GM19455 (cell line): ENCODE data around the gene ENPP1.

Experiments used
- ATAC-seq: cut with Tn5 transposase; IDR thresholded peaks from one replicate; pipeline ENCODE4 v1.9.1; 2021; ENCODE audit not compliant: unreplicated experiment

ENPP1 gene

DNA sequence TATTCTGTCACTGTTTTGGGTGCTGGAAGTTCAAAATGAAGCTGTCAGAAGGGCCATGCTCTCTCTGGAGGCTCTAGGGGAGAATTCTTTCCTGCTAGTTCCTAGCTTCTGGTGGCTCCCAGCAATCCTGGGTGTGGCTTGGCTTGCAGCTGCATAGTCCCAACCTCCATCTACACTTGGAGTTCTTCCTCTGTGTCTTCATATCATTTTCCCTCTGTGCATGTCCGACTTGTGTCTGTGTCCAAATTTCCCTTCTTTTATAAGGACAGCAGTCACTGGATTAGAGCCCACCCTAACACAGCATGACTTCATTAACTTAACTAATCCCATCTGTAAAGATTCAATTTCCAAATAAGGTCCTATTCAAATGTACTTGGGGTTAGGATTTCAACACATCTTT lies 23.3 kb upstream of the ENPP1 start:
- ATAC-seq, result no peak

DNA sequence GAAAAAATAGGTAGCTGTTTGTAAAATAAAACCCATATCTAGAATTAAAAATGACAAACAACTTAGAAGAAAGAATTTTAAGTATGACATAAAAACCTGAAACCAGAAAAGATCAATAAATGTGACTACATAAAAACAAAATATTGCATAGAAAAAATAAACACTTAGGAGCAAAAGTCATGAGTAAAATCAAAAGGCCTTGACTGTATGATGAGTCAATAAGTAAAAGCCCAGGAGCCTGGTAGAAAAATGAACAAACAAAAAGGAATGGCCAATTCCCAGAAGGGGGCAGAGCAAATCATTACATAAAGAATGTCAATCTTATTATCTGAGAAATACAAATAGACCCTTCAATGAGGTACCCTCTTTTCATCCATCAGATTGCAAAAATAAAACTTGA lies 20.7 kb upstream of the ENPP1 start:
- no peak for ATAC-seq

DNA sequence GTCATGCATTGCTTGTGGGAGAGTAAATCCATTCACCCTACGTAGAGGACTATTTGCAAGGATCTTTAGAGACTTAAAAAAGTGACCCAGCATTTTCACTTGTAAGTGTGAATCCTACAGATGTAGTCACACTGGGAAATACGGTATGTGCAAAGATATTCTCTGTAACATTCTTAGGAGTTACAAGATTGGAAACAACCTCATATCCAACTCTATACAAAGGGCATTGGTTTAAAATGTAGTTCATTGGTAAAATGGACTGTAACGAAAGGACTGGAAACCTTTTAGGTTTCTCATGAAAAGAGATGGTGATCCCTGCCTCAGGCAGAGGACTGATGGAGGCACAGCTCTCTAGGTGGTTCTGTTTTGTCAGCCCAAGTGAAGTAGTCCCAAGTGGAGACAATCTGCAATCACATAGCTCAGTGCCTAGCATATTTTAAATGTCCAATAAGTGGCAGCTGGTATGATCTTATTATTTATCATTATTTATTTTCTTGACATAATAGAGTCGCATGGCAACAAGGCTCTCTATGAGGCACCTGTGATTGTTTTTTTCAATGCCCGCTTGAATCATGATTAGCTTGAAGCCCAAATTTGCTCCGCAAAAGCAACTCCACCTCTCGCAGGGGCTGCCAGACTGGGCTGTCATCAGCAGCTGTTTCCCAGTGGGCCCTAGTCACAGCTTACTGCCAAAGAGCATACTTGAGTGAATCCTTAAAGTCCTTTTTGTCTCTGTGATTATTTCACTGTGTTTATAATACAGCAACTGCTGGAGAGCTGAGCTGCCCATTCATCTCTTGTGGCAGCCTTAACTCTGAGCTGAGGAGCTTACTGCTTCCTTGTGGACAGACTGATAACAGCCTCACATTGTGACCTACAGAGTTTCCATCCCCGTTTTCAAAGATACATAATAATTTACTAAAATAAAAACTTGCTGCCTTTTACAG lies 19.8 kb upstream of the ENPP1 start:
- ATAC-seq, result no peak

DNA sequence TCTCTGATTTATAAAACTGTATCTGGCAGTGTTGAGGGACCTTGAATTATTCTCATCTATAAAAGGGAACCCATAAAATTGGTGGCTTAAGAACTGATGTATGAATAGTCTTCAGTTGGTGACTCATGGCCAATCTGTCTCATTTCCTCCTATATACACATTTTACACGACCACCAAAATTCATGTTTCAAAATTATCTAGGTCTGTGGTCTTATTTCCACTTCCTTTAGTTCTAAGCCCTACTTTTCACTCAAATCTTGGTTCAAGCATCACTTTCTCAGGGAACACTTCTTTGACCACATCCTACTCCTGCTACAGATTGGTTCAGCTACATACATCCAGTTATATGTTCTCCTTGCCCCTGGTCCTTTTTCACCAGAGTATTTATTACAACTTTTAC lies 18.6 kb upstream of the ENPP1 start:
- ATAC-seq, result no peak

DNA sequence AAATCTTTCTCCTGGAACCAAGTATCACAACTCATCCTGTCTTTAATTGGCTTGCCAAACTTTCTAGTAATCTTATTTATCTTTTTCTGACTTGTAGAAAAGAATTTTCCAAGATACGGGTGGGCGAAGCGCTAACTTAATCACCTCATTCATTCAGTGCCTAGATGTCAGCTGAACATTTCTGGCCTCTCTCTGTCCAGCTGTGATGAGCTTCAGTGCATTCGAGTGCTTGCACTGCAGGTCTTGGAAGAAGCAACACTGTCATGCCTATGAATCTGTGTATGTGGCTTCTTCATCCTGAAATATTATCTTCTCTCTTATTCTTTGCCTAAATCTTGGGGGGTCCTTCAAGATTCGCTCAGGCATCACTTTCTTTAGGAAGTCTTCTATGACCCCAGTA lies 16.3 kb upstream of the ENPP1 start:
- no peak for ATAC-seq

DNA sequence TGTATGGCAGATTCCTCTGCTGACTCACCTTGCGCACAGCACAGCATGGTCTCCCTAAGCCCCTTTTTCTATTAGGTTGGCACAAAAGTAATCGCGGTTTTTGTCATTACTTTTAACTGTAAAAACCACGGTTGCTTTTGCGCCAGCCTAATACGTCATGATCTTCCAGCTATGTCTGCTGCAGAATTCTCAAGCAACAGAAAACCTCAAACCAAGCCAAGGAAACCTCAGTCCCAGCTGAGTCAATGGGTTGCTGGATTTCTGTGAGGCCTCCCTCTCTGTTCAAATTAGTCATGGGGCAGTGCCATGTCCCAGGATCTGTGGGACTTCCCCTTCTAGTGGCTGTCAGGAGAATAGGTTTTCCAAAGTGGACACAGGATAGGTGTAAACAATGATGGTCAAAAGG lies 15.7 kb upstream of the ENPP1 start:
- ATAC-seq, result no peak

DNA sequence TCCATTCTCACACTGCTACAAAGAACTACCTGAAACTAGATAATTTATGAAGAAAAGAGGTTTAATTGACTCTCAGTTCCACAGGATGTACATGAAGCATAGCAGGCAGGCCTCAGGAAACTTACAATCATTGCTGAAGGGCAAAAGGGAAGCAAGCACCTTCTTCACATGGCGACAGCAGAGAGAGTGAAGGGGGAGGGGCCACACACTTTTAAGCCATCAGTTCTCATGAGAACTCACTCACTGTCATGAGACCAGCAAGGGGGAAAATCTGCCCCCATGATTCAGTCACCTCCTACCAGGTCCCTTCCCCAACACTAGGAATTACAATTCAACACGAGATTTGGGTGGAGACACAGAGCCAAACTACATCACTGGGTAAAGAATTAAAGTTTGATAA lies 12.5 kb upstream of the ENPP1 start:
- ATAC-seq, result no peak

DNA sequence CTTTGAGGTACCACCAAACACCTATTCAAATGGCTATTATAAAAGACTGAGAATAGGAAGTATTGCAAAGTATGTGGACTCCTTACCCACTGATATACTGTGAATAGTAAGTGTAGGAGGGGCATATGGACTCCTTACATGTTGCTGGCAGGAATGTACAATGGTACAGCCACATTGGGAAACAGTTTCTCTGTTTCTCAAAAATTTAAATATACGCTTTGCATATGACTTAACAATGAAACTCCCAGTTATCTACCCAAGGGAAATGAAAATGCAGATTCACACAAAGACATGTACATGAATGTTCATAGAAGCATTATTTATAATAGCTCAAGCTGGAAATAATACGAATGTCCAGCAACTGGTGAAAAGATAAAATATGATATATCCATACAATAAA lies 5.5 kb upstream of the ENPP1 start:
- no peak for ATAC-seq

DNA sequence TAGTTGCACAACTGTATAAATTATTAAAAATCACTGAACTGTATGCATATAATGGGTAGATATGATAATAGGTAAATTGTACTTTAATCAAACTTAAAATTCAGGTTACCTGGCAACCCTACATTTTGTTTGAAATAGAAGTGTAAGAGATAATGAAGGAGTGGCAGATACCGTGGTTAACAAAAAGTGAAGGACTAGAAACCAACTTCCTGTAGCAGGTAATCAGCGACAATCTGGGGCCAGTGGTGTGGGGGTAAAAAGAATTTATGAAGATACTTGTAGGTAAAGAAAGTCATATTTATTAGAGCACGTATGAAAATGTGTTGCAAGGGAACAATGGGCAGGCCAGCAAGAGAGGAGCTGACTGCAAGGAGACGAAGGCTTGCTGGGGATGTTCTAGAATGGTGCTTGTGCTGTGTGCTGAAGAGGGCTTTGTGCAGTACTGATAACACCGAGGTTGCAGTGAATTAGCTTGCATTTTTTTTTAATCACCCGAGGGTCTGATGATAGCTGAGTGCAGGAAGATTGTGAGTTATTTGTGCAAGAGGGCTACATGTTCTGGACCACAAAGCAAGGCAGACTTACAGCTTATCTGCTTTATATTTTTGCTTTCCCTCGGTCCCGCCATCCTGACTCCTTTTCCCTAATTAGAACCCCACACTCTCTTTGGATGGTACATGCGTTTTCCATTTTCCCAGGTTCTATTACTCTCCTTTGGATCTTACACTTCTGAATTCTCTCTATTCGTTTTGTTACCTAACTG lies 4.6 kb upstream of the ENPP1 start:
- ATAC-seq, result no peak

DNA sequence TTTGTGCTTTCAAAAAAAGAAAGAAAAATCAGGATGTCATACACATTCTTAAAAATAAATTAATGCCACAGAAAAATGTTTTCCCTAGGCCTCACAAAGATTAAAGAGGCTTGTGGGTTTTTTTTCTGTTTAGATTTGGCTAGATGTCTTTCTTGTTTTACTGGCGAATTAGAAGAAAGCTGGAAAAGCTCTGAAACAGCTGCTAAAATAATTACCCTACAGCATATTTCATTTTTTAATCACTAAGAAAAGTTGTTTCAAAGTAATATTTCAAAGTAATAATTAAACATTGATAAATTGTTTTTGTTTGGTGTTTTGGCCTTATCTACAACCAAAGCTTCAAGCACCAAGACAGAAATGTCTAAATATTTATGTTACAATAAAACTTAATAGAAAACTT lies 3.7 kb upstream of the ENPP1 start:
- ATAC-seq, result no peak

DNA sequence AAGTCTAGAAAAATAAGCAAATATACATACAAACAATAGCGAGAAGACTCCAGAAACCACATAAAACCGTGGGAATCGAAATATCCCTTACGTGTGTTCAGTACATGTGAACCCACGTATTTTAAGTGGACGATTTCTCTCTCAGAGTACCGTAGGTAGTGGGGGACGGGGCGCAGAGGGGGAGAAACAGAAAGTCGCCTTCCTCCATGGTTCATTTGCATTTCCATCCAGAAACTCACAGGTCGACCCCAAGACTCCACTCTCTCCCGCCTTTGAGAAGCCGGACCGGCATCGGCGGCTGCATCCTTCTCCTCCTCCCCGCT lies 538 bp upstream of the ENPP1 start:
- ATAC-seq, result no peak

DNA sequence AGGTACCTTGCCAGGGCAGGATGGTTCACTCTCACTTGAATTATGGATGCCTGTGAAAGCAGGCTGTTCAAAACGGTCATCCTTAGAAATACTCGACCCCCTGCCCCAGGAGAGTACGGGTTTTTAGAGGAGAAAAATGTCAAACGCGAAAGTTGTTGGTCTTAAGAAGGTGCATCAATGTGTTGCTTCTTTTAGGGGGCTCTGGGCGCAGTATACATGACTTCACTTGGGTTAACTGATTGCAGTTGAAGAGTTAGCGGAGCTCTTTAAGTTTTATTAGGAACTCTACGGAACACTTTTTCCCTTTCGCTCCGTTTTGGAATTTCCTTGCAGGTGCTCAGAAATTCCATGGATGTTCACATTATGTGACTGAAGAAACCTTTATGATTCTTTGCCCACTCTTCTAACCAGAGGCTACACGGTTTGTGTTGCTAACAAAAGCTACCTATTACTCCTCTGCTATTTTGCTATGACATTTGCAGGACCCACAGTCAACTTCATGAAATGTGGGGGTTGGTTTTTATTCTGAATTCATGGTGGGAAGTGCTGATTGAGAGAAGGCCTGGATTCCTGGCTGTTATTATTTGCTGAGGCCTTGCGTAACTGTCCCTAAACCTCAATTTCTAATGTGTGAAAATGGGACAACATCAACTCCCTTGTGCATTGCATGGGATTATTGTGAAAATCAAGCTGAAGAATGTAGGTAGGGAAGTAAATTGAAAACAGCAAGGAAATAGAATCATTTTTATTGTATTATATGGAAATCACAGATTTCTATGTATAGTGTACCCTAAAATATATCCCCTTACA lies 845 bp downstream of the ENPP1 start:
- no peak for ATAC-seq

DNA sequence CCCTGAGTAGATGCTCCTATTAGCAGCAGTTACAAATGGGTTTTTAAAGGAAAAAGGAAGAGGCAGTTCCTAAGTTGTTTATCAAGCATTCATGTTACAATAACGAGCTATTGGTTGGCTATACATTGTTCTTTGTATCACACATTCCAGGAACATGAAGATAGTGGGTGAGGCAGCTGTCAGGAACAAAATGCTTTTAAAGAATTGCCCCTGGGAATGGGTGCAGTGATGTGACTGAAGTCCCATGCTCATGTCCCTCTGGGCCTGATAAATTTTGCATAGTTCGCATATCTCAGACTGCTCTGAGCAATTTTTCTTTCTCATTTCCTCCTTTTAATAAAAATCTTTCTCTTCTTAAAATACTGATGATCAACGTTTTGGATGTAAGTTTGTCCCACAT lies 3.7 kb downstream of the ENPP1 start:
- no peak for ATAC-seq

DNA sequence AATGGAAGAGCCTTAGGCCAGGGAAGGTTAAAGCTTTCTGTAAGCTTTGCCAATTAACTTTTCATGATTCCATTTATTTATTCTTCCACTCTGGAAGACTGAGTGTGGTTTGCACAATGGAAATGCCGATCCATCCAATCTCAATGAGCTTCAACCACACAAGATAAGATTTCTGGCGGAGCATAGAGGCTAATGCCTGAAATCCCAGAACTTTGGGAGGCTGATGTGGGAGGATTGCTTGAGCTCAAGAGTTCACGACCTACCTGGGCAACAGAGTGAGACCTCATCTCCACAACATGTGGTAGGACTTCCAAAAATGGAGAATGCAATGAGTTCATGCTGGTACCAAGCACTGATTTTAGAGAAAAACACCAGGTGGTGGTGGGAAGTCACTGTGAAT lies 6.2 kb downstream of the ENPP1 start:
- no peak for ATAC-seq

DNA sequence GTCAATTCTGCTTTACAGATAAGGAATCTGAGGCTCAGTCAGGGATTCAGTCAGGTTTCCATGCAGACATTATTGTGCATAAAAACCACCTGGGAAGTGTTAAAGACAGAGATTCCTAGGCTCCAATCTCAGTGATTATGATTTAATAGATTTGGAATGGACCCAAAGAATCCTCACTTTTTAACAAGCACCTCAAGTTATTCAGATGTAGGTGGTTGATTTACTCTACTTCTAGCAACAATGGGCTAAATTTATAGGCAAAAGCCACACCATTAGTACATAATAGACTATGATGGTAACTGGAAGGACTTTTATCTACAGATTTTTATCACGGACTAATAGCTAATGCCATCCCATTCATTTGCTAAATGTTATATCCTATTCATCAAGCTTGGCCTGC lies 9.0 kb downstream of the ENPP1 start:
- no peak for ATAC-seq

DNA sequence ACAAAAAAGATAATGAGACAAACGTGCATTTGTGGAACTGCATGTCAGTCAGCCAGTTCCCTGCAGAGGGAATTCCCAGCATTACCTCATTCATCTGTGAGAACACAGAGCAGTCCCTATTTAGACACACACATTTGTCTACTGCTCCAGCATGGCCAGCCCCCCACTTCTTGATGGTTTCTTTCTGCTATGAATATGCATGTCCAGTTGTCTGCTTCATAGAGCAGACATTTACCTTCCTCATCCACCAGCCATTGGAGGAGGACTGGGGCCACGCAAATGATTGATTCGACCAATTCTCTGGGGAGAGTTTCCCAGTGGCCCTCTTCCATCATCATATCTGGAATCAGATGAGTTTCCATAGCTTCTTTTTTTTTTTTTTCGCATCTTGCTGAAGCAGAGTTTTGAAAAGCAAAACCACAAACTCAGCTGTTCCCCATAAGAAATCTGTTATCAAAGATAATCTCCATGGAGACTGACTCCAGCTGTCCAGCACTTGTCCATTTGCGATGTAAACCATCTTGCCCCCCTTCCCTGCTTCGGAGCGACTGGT lies 11.8 kb downstream of the ENPP1 start:
- no peak for ATAC-seq

DNA sequence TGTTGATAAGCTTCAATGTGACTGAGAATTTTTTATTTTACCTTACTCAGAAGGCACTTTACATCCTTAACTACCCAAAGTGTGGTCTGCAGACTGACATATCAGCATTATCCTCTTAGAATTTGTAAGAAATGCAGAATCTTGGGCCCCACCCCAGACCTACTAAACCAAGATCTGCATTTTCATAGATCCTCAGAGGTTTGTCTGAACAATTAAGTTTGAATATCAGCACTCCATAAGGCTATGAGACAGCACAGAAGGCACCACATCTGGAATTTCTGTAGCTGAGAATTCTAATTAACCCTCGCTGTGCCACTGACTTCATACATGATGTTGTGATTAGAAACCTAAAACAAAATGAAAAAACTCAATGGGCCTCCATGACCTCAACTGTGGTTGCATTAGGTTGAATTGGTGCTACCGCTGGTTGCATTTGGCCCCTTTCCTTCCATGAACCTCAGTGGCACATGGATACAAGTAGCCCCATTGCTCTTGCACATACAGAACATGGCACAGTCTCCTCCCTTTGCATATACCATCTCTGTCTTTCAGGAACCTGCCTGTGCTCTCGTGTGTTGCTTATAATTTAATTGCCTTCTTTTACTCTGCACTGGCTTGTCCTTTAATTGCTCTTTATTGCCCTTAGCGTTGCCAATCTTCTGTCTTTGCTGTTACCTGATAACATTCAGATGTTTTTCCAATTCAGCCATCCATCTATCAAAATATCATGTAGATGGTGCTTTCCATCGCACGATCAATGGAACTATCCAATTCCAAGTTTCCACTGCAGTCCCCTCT lies 13.4 kb downstream of the ENPP1 start:
- no peak for ATAC-seq

DNA sequence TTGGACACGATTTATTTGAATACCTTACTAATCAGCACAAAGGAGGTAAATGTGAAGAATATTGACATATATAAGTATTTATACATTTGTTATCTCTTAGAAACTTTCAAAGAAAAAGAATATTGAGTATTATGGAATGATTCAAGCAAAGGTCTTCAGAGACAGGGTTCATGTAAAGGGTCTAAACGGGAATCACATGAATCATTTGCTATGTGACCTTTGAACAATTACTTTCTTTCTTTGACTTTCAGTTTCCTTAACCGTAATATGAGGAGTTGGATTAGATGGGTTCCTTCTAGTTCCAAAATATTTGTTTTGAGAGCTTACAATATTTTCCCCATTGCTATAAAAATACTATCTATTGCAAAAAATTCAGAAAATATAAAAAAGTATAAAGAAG lies 14.3 kb downstream of the ENPP1 start:
- ATAC-seq, result no peak

DNA sequence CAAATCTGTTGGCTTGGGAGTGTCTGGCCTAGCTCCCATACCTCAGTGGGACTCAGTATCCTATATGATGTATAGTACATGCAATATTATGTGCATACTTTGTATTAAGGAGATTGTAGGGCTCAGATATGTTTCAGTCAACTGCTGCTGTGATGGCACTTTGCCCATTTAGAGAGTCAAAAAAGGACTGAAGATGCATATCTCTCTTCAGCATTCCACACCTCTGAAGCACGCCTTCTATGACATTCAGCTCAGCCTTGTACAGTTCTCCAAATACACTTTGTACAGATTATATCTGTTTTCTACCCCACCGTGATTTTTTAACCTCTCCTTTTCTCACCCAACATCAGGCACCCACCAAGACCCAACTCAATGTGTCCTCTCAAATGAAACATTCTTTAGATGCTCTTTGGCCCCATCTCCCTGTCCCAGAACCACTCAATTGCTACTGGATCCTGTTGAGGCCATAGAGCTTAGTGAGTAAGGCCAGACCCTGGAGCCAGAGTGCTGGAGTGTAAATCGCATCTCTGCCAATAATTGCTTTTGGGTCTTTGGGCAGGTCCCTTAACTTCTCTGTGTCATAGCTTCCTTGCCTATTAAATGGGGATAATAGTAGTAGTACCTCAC lies 15.6 kb downstream of the ENPP1 start:
- no peak for ATAC-seq

DNA sequence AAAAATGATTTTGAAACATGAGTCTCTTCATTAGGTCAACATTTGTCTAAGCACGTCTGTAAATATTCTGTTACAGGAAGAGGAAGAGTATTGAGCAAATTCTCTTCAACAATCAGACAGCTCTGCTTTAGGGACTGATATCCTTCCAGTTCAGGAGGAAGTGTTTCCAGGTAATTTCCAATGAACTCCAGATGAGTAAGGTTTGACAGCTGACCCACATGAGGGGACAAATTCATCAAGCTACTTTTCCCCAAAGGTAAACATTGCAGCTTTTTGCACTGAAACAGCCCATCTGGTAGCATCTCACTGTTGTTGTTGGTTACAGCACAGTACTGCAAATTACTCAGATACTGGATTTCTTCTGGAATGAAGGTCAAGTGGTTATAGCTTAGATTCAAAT lies 18.1 kb downstream of the ENPP1 start:
- ATAC-seq, result no peak
